Mesenchymal stem cell (in vitro differentiated cells and primary cell): ENCODE measurements around the gene NATD1.

Experiments used
- DNase-seq: peaks from one replicate; pipeline ENCODE4 v3.0.0-alpha.2; 2013
- H2AFZ ChIP-seq: one replicate; pipeline ENCODE4 v1.6.1; 2013; ENCODE audit warnings: low read depth, mild to moderate bottlenecking, control low read depth, inconsistent platforms, low read length, moderate library complexity
- H2AK5ac ChIP-seq: 2 replicates; pipeline ENCODE4 v1.6.1; 2013; ENCODE audit warnings: low read length, moderate library complexity, mild to moderate bottlenecking, inconsistent platforms; ENCODE audit not compliant: severe bottlenecking
- H2BK120ac ChIP-seq: one replicate; pipeline ENCODE4 v1.6.1; 2013; ENCODE audit warnings: low read depth, mild to moderate bottlenecking, inconsistent platforms, low read length, moderate library complexity
- H2BK12ac ChIP-seq, 2 experiments: one replicate each; pipeline ENCODE4 v1.6.1; 2013; ENCODE audit warnings: inconsistent platforms in 2 of 2, low read length in 2 of 2, mild to moderate bottlenecking in 2 of 2, moderate library complexity in 2 of 2, control low read depth in 1 of 2
- H2BK15ac ChIP-seq: one replicate; pipeline ENCODE4 v1.6.1; 2013; ENCODE audit warnings: mild to moderate bottlenecking, low read depth, inconsistent platforms; ENCODE audit not compliant: poor library complexity, severe bottlenecking
- H2BK5ac ChIP-seq: 2 replicates; pipeline ENCODE4 v1.6.1; 2013; ENCODE audit warnings: low read depth, mild to moderate bottlenecking, low read length, control low read depth, inconsistent platforms; ENCODE audit not compliant: poor library complexity, severe bottlenecking
- H3K14ac ChIP-seq, 2 experiments: one replicate each; pipeline ENCODE4 v1.6.1; 2013; ENCODE audit warnings: inconsistent platforms in 2 of 2, low read length in 2 of 2, control low read depth in 1 of 2, mild to moderate bottlenecking in 1 of 2, moderate library complexity in 1 of 2
- H3K18ac ChIP-seq, 2 experiments: one replicate each; pipeline ENCODE4 v1.6.1; 2013; ENCODE audit warnings: inconsistent platforms in 2 of 2, low read length in 2 of 2, control low read depth in 1 of 2, low read depth in 1 of 2, mild to moderate bottlenecking in 1 of 2
- H3K23ac ChIP-seq, 2 experiments: one replicate each; pipeline ENCODE4 v1.6.1; 2013; ENCODE audit warnings: inconsistent platforms in 2 of 2, low read length in 2 of 2, mild to moderate bottlenecking in 2 of 2, moderate library complexity in 2 of 2, control low read depth in 1 of 2
- H3K27ac ChIP-seq: 2 replicates; pipeline ENCODE4 v1.5.1; 2013; ENCODE audit warnings: mild to moderate bottlenecking, moderate library complexity, low read length, control low read depth, inconsistent platforms; ENCODE audit not compliant: poor library complexity, severe bottlenecking
- H3K27me3 ChIP-seq, 2 experiments: 2 replicates each; pipeline versions ENCODE4 v1.6.1 to v1.7.0; 2013; ENCODE audit warnings: low read length in 2 of 2, mild to moderate bottlenecking in 2 of 2, moderate library complexity in 2 of 2, control low read depth in 1 of 2, inconsistent platforms in 1 of 2; ENCODE audit not compliant: control insufficient read depth in 1 of 2, insufficient read depth in 1 of 2
- H3K36me3 ChIP-seq, 2 experiments: 2 replicates each; pipeline versions ENCODE4 v1.6.1 to v1.7.0; 2013; ENCODE audit warnings: low read length in 2 of 2, control low read depth in 1 of 2, inconsistent platforms in 1 of 2, low read depth in 1 of 2, mild to moderate bottlenecking in 1 of 2; ENCODE audit not compliant: insufficient read depth in 2 of 2, control insufficient read depth in 1 of 2
- H3K4ac ChIP-seq, 2 experiments: one replicate each; pipeline ENCODE4 v1.6.1; 2013; ENCODE audit warnings: inconsistent platforms in 2 of 2, low read length in 2 of 2, mild to moderate bottlenecking in 2 of 2, moderate library complexity in 2 of 2, control low read depth in 1 of 2, low read depth in 1 of 2
- H3K4me1 ChIP-seq: 2 replicates; pipeline ENCODE4 v1.6.1; 2013; ENCODE audit warnings: low read depth, low read length, control low read depth; ENCODE audit not compliant: control insufficient read depth, insufficient read depth
- H3K4me2 ChIP-seq: 2 replicates; pipeline ENCODE4 v1.6.1; 2013; ENCODE audit warnings: low read length, mild to moderate bottlenecking, inconsistent platforms; ENCODE audit not compliant: poor library complexity, severe bottlenecking
- H3K4me3 ChIP-seq, 2 experiments: 2 replicates each; pipeline versions ENCODE4 v1.5.1 to v1.7.0; 2013; ENCODE audit warnings: low read length in 2 of 2, mild to moderate bottlenecking in 2 of 2, control low read depth in 1 of 2, low read depth in 1 of 2; ENCODE audit not compliant: insufficient read depth in 1 of 2
- H3K79me1 ChIP-seq: replicated peaks from 2 replicates; pipeline ENCODE4 v1.6.1; 2013; ENCODE audit warnings: mild to moderate bottlenecking, control low read depth, low read length, inconsistent platforms; ENCODE audit not compliant: poor library complexity, severe bottlenecking
- H3K9ac ChIP-seq: 2 replicates; pipeline ENCODE4 v1.7.0; 2013; ENCODE audit warnings: mild to moderate bottlenecking, low read length, moderate library complexity
- H3K9me3 ChIP-seq: 2 replicates; pipeline ENCODE4 v1.7.0; 2013; ENCODE audit warnings: mild to moderate bottlenecking, low read length; ENCODE audit not compliant: control insufficient read depth
- H4K8ac ChIP-seq: one replicate; pipeline ENCODE4 v1.6.1; 2013; ENCODE audit warnings: inconsistent platforms, mild to moderate bottlenecking, low read length, moderate library complexity
- H4K91ac ChIP-seq: one replicate; pipeline ENCODE4 v1.6.1; 2013; ENCODE audit warnings: mild to moderate bottlenecking, low read length, inconsistent platforms
- WGBS: methylation state at CpG from one replicate; pipeline ENCODE4 v1.1.7; 2013; ENCODE audit warnings: mixed read lengths; 5-methylcytosine and 5-hydroxymethylcytosine counted together

NATD1 gene

GRCh38 chr17:21209511-21210175, 43.6 kb downstream of the NATD1 start:
- Histone ChIP-seq H4K8ac (no peak overlapping the region), H3K9me3 (no peaks in the 10 kb centered on the region), H3K4me3 (no peak overlapping the region), H3K36me3 (peaks cover 25 to 34% of the 10 kb centered on the region in 2 experiments), H3K79me1 (peaks cover 6% of the 10 kb centered on the region), H2AFZ (no peak overlapping the region), H3K4ac (no peak overlapping the region), H3K23ac (no peak overlapping the region), H2BK5ac (no peak overlapping the region), H3K27me3 (no peaks in the 10 kb centered on the region), H3K4me1 (peaks cover 14% of the 10 kb centered on the region), H3K9ac (peak overlapping the region; percentile 26), H3K18ac (no peak overlapping the region), H4K91ac (no peak overlapping the region), H3K14ac (no peak overlapping the region), H3K27ac (no peak overlapping the region), H2BK12ac (no peak overlapping the region), H2BK15ac (no peak overlapping the region), H2AK5ac (no peak overlapping the region), H2BK120ac (no peak overlapping the region), H3K4me2 (no peak overlapping the region)
- no peak for DNase-seq
- WGBS: 94% methylated on average over 17 of the region's 17 CpGs

GRCh38 chr17:21208352-21208751, 44.9 kb downstream of the NATD1 start:
- H2BK15ac ChIP-seq: no peak overlapping the region
- no peak overlapping the region for H3K23ac ChIP-seq
- no peak overlapping the region for H3K18ac ChIP-seq
- DNase-seq: no peak
- no peak overlapping the region for H3K4ac ChIP-seq
- H3K4me3 ChIP-seq: no peak overlapping the region
- no peaks in the 10 kb centered on the region for H3K9me3 ChIP-seq
- no peak overlapping the region for H2AFZ ChIP-seq
- H3K27me3 ChIP-seq: no peaks in the 10 kb centered on the region
- no peak overlapping the region for H4K91ac ChIP-seq
- no peak overlapping the region for H4K8ac ChIP-seq
- H3K36me3 ChIP-seq: peaks cover 25 to 34% of the 10 kb centered on the region in 2 experiments
- no peak overlapping the region for H3K14ac ChIP-seq
- WGBS: 98% methylated on average over 7 of the region's 7 CpGs
- H3K79me1 ChIP-seq: peaks cover 6% of the 10 kb centered on the region
- H2BK120ac ChIP-seq: no peak overlapping the region
- no peak overlapping the region for H2AK5ac ChIP-seq
- no peak overlapping the region for H3K9ac ChIP-seq
- H3K27ac ChIP-seq: no peak overlapping the region
- H2BK5ac ChIP-seq: no peak overlapping the region
- H3K4me1 ChIP-seq: peaks cover 14% of the 10 kb centered on the region
- H3K4me2 ChIP-seq: no peak overlapping the region
- no peak overlapping the region for H2BK12ac ChIP-seq

GRCh38 chr17:21204935-21205334, 48.3 kb downstream of the NATD1 start:
- Histone ChIP-seq H2AFZ (no peak overlapping the region), H2AK5ac (no peak overlapping the region), H2BK120ac (no peak overlapping the region), H2BK15ac (no peak overlapping the region), H3K27ac (no peak overlapping the region), H4K8ac (no peak overlapping the region), H2BK12ac (no peak overlapping the region), H3K9me3 (no peaks in the 10 kb centered on the region), H3K4me1 (peaks cover 12% of the 10 kb centered on the region), H3K79me1 (peaks cover 14% of the 10 kb centered on the region), H3K4me2 (no peak overlapping the region), H3K4me3 (no peak overlapping the region), H3K4ac (no peak overlapping the region), H3K27me3 (no peaks in the 10 kb centered on the region), H3K9ac (peak overlapping the region; percentile 11), H2BK5ac (no peak overlapping the region), H3K18ac (no peak overlapping the region), H3K23ac (no peak overlapping the region), H3K14ac (no peak overlapping the region), H4K91ac (no peak overlapping the region), H3K36me3 (peaks cover 21 to 50% of the 10 kb centered on the region in 2 experiments)
- no peak for DNase-seq
- WGBS: 94% methylated on average over 9 of the region's 9 CpGs

- Histone ChIP-seq H2AK5ac (no peak overlapping the region), H4K8ac (no peak overlapping the region), H3K4me1 (peaks cover 16% of the 10 kb centered on the region), H3K4me2 (no peak overlapping the region), H2AFZ (no peak overlapping the region), H3K4ac (no peak overlapping the region), H3K4me3 (no peak overlapping the region), H3K79me1 (peaks cover 21% of the 10 kb centered on the region), H3K36me3 (peaks cover 21 to 48% of the 10 kb centered on the region in 2 experiments), H3K23ac (no peak overlapping the region), H2BK15ac (no peak overlapping the region), H2BK5ac (no peak overlapping the region), H3K18ac (no peak overlapping the region), H3K27me3 (no peaks in the 10 kb centered on the region), H3K27ac (no peak overlapping the region), H3K9me3 (no peaks in the 10 kb centered on the region), H2BK12ac (no peak overlapping the region), H3K9ac (no peak overlapping the region), H3K14ac (no peak overlapping the region), H2BK120ac (no peak overlapping the region), H4K91ac (no peak overlapping the region)
- no peak for DNase-seq
- 98% methylated on average over 12 of the region's 12 CpGs for WGBS
Observed at GRCh38 chr17:21202512-21202911, 50.7 kb downstream of the NATD1 start.
